Loucy (cell line): ENCODE measurements around the gene H2BK1.
A peak's percentile ranks its signal among the peaks of the same experiment; 100 is the strongest.

ENCODE experiments used
- H2AFZ ChIP-seq: fragments of 200-600 bp; sonication (generic); 2 replicates; pipeline ENCODE4 v1.6.0; 2016; ENCODE audit warnings: antibody characterized with exemption, mild to moderate bottlenecking, low read length, moderate library complexity
- H3F3A ChIP-seq: fragments of 200-600 bp; 2 replicates; pipeline ENCODE4 v1.6.0; 2016; ENCODE audit warnings: antibody characterized with exemption, low read depth, mild to moderate bottlenecking
- H3K27me3 ChIP-seq: fragments of 200-600 bp; sonication (generic); 2 replicates; pipeline ENCODE4 v1.6.1; 2014; ENCODE audit warnings: low read length, mild to moderate bottlenecking; ENCODE audit not compliant: insufficient read depth, poor library complexity, severe bottlenecking
- H3K36me3 ChIP-seq: fragments of 200-600 bp; sonication (generic); 2 replicates; pipeline ENCODE4 v1.6.1; 2016; ENCODE audit warnings: low read length; ENCODE audit not compliant: insufficient read depth
- H3K4me1 ChIP-seq: fragments of 200-600 bp; sonication (generic); 2 replicates; pipeline ENCODE4 v1.5.1; 2014; ENCODE audit warnings: low read length, mild to moderate bottlenecking; ENCODE audit not compliant: insufficient read depth, poor library complexity, severe bottlenecking
- H3K4me2 ChIP-seq: fragments of 200-600 bp; sonication (generic); 2 replicates; pipeline ENCODE4 v1.6.0; 2014; ENCODE audit warnings: antibody characterized with exemption, low read length, low read depth, mild to moderate bottlenecking; ENCODE audit not compliant: poor library complexity, severe bottlenecking
- H3K4me3 ChIP-seq: fragments of 200-600 bp; sonication (generic); 2 replicates; pipeline ENCODE4 v1.5.1; 2014; ENCODE audit warnings: low read length, mild to moderate bottlenecking, mixed read lengths; ENCODE audit not compliant: poor library complexity, severe bottlenecking
- H3K79me2 ChIP-seq: fragments of 200-600 bp; sonication (generic); 2 replicates; pipeline ENCODE4 v1.6.1; 2014; ENCODE audit warnings: low read length; ENCODE audit not compliant: insufficient read depth
- H3K9ac ChIP-seq: fragments of 200-600 bp; sonication (generic); 2 replicates; pipeline ENCODE4 v1.6.0; 2014; ENCODE audit warnings: mild to moderate bottlenecking, low read depth, low read length, moderate library complexity; ENCODE audit not compliant: poor library complexity, severe bottlenecking
- H3K9me2 ChIP-seq: fragments of 200-600 bp; sonication (generic); replicated peaks from 2 replicates; pipeline ENCODE4 v1.6.1; 2016; ENCODE audit warnings: low read depth, low read length, mixed read lengths
- H3K9me3 ChIP-seq: fragments of 200-600 bp; sonication (generic); 2 replicates; pipeline ENCODE4 v1.6.1; 2014; ENCODE audit warnings: mild to moderate bottlenecking, antibody characterized with exemption, low read length, low read depth; ENCODE audit not compliant: insufficient read depth
- H4K20me1 ChIP-seq: fragments of 200-600 bp; sonication (generic); 2 replicates; pipeline ENCODE4 v1.6.0; 2014; ENCODE audit warnings: antibody characterized with exemption, low read length, mild to moderate bottlenecking; ENCODE audit not compliant: insufficient read depth, poor library complexity, severe bottlenecking
- CTCF ChIP-seq: fragments of 200-600 bp; sonication (generic); conservative IDR thresholded peaks from 2 replicates; pipeline ENCODE4 v1.5.1; 2014; ENCODE audit warnings: mild to moderate bottlenecking, antibody characterized with exemption, low read length
- EZH2phosphoT487 ChIP-seq: fragments of 200-600 bp; IDR thresholded peaks from 2 replicates; pipeline ENCODE4 v1.6.1; 2018; ENCODE audit warnings: antibody characterized with exemption, mild to moderate bottlenecking, moderate library complexity, borderline replicate concordance

Gene H2BK1

DNA sequence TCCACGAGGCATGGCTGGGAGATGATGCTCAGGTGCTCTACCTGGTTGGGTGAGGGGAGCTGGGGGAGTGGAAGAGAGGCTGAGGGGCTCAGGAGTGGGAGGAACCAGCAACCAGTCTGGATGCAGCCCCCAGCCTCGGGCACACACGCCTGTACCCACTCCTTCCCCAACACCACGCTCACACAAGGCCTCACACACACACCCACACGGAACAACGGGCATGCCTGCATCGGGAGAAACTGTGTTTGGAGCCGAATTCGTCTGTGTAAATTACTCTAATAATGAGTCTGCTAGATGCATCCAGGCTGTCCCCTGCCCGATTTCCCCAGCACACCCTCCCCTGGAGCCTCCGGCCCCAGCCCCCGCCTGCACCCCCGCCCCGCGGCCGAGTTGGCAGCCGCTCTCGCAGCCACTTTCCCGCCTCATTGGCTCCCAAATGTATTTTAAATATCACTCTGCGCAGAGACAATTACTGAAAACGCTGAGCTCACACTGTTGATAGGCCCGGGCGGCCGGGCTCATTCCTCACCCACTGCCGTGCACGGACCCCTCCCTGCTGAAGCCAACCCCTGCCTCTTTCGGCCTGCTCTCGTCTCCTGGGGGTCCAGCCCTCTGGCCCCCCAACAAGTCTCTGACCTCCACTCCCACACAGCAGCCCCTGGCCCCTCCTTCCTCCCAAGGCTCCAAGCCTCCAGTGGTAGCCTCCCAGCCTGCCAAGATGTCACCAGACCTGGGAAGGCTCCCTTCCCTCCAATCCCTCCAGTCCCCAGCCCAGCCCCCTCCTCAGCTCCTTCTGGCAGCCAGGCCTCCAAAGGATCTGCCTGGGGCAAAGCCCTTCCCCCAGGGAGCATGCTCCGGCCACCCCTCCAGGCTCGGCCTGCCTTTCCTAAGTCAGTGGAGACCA is 11.1 kb downstream of the H2BK1 start:
- Histone ChIP-seq H3K9ac (no peak overlapping the region), H3K9me2 (no peaks in the 10 kb centered on the region), H3K27me3 (no peaks in the 10 kb centered on the region), H3K36me3 (no peaks in the 10 kb centered on the region), H3K4me1 (peaks cover 1% of the 10 kb centered on the region), H3F3A (no peaks in the 10 kb centered on the region), H4K20me1 (no peaks in the 10 kb centered on the region), H2AFZ (no peak overlapping the region), H3K79me2 (no peaks in the 10 kb centered on the region), H3K4me2 (no peak overlapping the region), H3K9me3 (no peaks in the 10 kb centered on the region), H3K4me3 (no peak overlapping the region)
- TF ChIP-seq CTCF = no peak
- TF ChIP-seq EZH2phosphoT487 = no peak

DNA sequence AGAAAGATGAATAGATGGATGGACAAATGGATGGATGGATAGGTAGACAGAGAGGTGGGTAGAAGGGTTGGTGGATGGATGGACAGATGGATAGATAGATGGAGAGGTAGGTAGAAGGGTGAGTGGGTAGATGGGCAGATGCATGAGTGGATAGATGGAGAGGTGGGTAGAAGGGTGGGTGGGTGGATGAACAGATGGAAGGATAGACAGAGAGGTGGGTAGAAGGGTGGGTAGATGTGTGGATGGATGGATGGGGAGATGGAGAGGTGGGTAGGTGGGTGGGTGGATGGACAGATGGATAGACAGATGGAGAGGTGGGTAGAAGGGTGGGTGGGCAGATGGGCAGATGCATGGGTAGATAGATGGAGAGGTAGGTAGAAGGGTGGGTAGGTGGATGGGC is 12.4 kb downstream of the H2BK1 start:
- no peaks in the 10 kb centered on the region for H4K20me1 ChIP-seq

GRCh38 chr7:151195616-151196450 is 14.5 kb downstream of the H2BK1 start:
- no peak overlapping the region for H3K4me2 ChIP-seq
- H3K36me3 ChIP-seq = no peaks in the 10 kb centered on the region
- H4K20me1 ChIP-seq = no peaks in the 10 kb centered on the region
- TF ChIP-seq CTCF = 0 out of 2 replicates have a peak, but pooled peaks have one; percentile 21
- TF ChIP-seq EZH2phosphoT487 = no peak
- no peak overlapping the region for H2AFZ ChIP-seq
- H3K9me2 ChIP-seq = no peaks in the 10 kb centered on the region
- H3K79me2 ChIP-seq = no peaks in the 10 kb centered on the region
- H3K4me3 ChIP-seq = no peak overlapping the region
- no peaks in the 10 kb centered on the region for H3K27me3 ChIP-seq
- H3K9ac ChIP-seq = no peak overlapping the region
- no peaks in the 10 kb centered on the region for H3F3A ChIP-seq
- no peaks in the 10 kb centered on the region for H3K9me3 ChIP-seq
- H3K4me1 ChIP-seq = peaks cover 5% of the 10 kb centered on the region

More for the DNA sequence above, 12.4 kb downstream of the H2BK1 start:
- Histone ChIP-seq H2AFZ (no peak overlapping the region), H3F3A (no peaks in the 10 kb centered on the region), H3K79me2 (no peaks in the 10 kb centered on the region), H3K9ac (no peak overlapping the region), H3K9me3 (no peaks in the 10 kb centered on the region), H3K4me3 (no peak overlapping the region), H3K36me3 (no peaks in the 10 kb centered on the region), H3K27me3 (no peaks in the 10 kb centered on the region), H3K4me2 (no peak overlapping the region), H3K4me1 (peaks cover 5% of the 10 kb centered on the region), H3K9me2 (no peaks in the 10 kb centered on the region)
- no peak for TF ChIP-seq CTCF
- TF ChIP-seq EZH2phosphoT487 = no peak
